DOHH2 (cell line): ENCODE measurements around the gene AQP6.

Experiments
- H3F3A ChIP-seq: fragments of 200-600 bp; sonication (generic), shearing (Covaris generic); 2 replicates; pipeline ENCODE4 v1.6.0; 2016; ENCODE audit warnings: antibody characterized with exemption, mild to moderate bottlenecking; ENCODE audit not compliant: control insufficient read depth, insufficient read depth
- H3K27ac ChIP-seq: fragments of 200-600 bp; sonication (generic); 2 replicates; pipeline ENCODE4 v1.5.1; 2014; ENCODE audit warnings: low read depth, mild to moderate bottlenecking, low read length, moderate library complexity
- H3K27me3 ChIP-seq: fragments of 200-600 bp; sonication (generic); 2 replicates; pipeline ENCODE4 v1.6.1; 2014; ENCODE audit warnings: mild to moderate bottlenecking, low read length, mixed read lengths; ENCODE audit not compliant: control insufficient read depth
- H3K36me3 ChIP-seq: fragments of 200-600 bp; sonication (generic); 2 replicates; pipeline ENCODE4 v1.6.1; 2014; ENCODE audit warnings: mild to moderate bottlenecking, low read length, moderate library complexity, mixed read lengths; ENCODE audit not compliant: control insufficient read depth
- H3K4me1 ChIP-seq: fragments of 200-600 bp; sonication (generic); 2 replicates; pipeline ENCODE4 v1.6.1; 2014; ENCODE audit warnings: mild to moderate bottlenecking, low read length, mixed read lengths; ENCODE audit not compliant: control insufficient read depth
- H3K4me2 ChIP-seq: fragments of 200-600 bp; sonication (generic); 2 replicates; pipeline ENCODE4 v1.6.0; 2014; ENCODE audit warnings: mild to moderate bottlenecking, low read length, moderate library complexity
- H3K4me3 ChIP-seq: fragments of 200-600 bp; sonication (generic); 2 replicates; pipeline ENCODE4 v1.5.1; 2014; ENCODE audit warnings: mild to moderate bottlenecking, low read length, mixed read lengths
- H3K79me2 ChIP-seq: fragments of 200-600 bp; sonication (generic); 2 replicates; pipeline ENCODE4 v1.6.1; 2014; ENCODE audit warnings: mild to moderate bottlenecking, low read length, mixed read lengths; ENCODE audit not compliant: control insufficient read depth
- H3K9me2 ChIP-seq: fragments of 200-600 bp; sonication (generic); replicated peaks from 2 replicates; pipeline ENCODE4 v1.6.1; 2014; ENCODE audit warnings: mild to moderate bottlenecking, low read length, mixed read lengths; ENCODE audit not compliant: control insufficient read depth
- H3K9me3 ChIP-seq: fragments of 200-600 bp; sonication (generic); 2 replicates; pipeline ENCODE4 v1.6.1; 2014; ENCODE audit warnings: antibody characterized with exemption, low read length, mixed read lengths; ENCODE audit not compliant: control insufficient read depth, insufficient read depth
- H4K20me1 ChIP-seq: fragments of 200-600 bp; sonication (generic); 2 replicates; pipeline ENCODE4 v1.6.0; 2014; ENCODE audit warnings: low read depth, mild to moderate bottlenecking, antibody characterized with exemption, low read length, moderate library complexity; ENCODE audit not compliant: control insufficient read depth, insufficient read depth
- CTCF ChIP-seq: fragments of 200-600 bp; sonication (generic); IDR thresholded peaks from one replicate; pipeline ENCODE4 v1.5.1; 2014; ENCODE audit warnings: antibody characterized with exemption, mild to moderate bottlenecking, low read depth, low read length; ENCODE audit not compliant: poor library complexity, severe bottlenecking
- EZH2phosphoT487 ChIP-seq: fragments of 200-600 bp; sonication (generic); IDR thresholded peaks from 2 replicates; pipeline ENCODE4 v1.6.1; 2017; ENCODE audit warnings: borderline replicate concordance, mild to moderate bottlenecking, antibody characterized with exemption, low read length, moderate library complexity, mixed read lengths

The AQP6 gene

GRCh38 chr12:50005175-50005574 is 32.4 kb downstream of the AQP6 start:
- H3K9me3 ChIP-seq = no peaks in the 10 kb centered on the region
- H3F3A ChIP-seq = peaks cover 13% of the 10 kb centered on the region; the same call in 1 of the 2 replicates
- no peak overlapping the region for H3K4me2 ChIP-seq
- no peak overlapping the region for H3K27ac ChIP-seq
- peaks cover 90% of the 10 kb centered on the region for H3K36me3 ChIP-seq
- H4K20me1 ChIP-seq = peaks cover 13% of the 10 kb centered on the region; the same call in 1 of the 2 replicates
- H3K27me3 ChIP-seq = no peaks in the 10 kb centered on the region
- H3K4me1 ChIP-seq = peaks cover 42% of the 10 kb centered on the region
- TF ChIP-seq CTCF = no peak
- no peak for TF ChIP-seq EZH2phosphoT487
- H3K4me3 ChIP-seq = no peak overlapping the region
- peaks cover 47% of the 10 kb centered on the region for H3K79me2 ChIP-seq
- no peaks in the 10 kb centered on the region for H3K9me2 ChIP-seq

GRCh38 chr12:50006280-50006679 is 33.5 kb downstream of the AQP6 start:
- peaks cover 13% of the 10 kb centered on the region; the same call in 1 of the 2 replicates for H3F3A ChIP-seq
- peaks cover 13% of the 10 kb centered on the region; the same call in 1 of the 2 replicates for H4K20me1 ChIP-seq
- peak overlapping the region; percentile 18; the same call in 1 of the 2 replicates for H3K4me3 ChIP-seq
- no peaks in the 10 kb centered on the region for H3K9me2 ChIP-seq
- no peaks in the 10 kb centered on the region for H3K27me3 ChIP-seq
- H3K4me1 ChIP-seq = peaks cover 42% of the 10 kb centered on the region
- H3K79me2 ChIP-seq = peaks cover 58% of the 10 kb centered on the region
- H3K4me2 ChIP-seq = peak overlapping the region; percentile 42
- no peak for TF ChIP-seq CTCF
- no peak for TF ChIP-seq EZH2phosphoT487
- H3K36me3 ChIP-seq = peaks cover 88% of the 10 kb centered on the region
- no peaks in the 10 kb centered on the region for H3K9me3 ChIP-seq
- peak overlapping the region; percentile 18; the same call in 1 of the 2 replicates for H3K27ac ChIP-seq

DNA sequence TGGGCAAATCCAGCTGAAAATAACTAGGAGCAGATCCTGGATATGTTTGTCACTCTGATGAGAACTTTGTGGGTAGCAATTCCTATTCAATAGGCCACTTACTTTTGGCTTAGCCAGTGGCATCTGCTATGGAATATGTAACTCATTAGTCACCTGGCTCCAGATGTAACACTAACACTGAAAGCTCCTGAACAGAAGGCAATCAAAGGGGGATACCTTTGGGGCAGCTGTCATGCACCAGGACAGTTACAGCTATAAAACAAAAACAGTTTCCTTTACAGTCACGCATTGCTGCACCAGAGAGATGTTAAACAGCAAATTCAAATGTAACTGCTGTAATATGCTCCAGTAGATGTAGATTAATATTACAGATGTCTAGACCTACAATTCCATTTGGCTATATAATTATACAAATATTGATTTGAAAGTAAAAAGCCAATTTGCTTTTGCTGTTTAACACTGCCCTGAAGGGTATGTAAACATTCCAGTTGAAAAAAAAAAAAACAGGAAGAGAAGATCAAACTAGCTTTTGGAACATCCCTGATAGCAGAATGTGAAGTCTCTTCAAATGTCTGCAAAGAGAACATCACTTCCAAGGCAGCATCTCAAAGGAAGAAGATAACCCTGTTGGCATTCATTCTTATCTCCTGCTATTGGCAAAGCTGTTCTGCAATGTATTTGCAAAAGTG is 34.2 kb downstream of the AQP6 start:
- H3K4me3 ChIP-seq = peak overlapping the region; percentile 18
- H3K9me3 ChIP-seq = no peaks in the 10 kb centered on the region
- peaks cover 13% of the 10 kb centered on the region; the same call in 1 of the 2 replicates for H3F3A ChIP-seq
- no peaks in the 10 kb centered on the region for H3K27me3 ChIP-seq
- H3K4me2 ChIP-seq = peak overlapping the region; percentile 42
- H3K27ac ChIP-seq = peak overlapping the region; percentile 31
- peaks cover 83% of the 10 kb centered on the region for H3K36me3 ChIP-seq
- peaks cover 59% of the 10 kb centered on the region for H3K79me2 ChIP-seq
- no peaks in the 10 kb centered on the region for H3K9me2 ChIP-seq
- H4K20me1 ChIP-seq = peaks cover 13% of the 10 kb centered on the region; the same call in 1 of the 2 replicates
- no peak for TF ChIP-seq EZH2phosphoT487
- no peak for TF ChIP-seq CTCF
- peaks cover 42% of the 10 kb centered on the region for H3K4me1 ChIP-seq
